Stimulated activated CD4-positive, alpha-beta T cell treated with anti-CD3 and anti-CD28 coated beads, Interleukin-4, amount 100 ng/mL, for 4 hours (primary cell): ENCODE data around the gene CRY2.

ENCODE experiments used
- DNase-seq, 2 experiments: peaks; one replicate each; pipeline ENCODE4 v3.0.0-alpha.2; 2020

Gene CRY2

DNA sequence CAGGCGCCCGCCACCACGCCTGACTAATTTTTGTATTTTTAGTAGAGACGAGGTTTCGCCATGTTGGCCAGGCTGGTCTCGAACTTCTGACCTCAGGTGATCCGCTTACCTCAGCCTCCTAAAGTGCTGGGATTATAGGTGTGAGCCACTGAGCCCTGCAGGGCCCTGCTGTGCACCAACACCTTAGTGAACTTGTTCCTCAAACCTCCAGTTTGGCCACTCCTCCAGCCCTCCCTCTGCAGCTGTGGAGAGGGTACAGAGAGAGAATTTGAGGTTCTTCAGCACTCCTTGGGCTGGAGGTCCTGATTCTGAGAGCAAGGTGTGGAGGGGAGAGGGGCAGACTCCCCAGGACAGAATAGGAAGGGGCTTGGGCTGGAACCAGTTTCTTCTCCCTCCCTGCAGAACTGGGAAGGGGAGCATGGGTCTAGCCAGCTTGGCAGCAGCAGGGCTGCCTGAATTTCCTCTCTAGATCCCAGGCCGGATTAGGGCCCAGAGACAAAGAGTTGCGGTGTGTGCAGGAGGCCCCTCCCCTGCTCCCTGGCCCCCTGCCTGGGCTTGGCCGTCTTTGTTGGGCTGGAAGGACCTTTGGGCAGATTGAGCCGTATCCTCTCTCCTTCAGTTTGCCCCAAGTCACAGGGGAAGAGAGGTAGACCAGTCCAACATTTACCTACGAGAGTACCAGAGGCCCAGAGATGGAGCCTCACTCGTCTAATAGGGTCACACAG, 72.7 kb downstream of the CRY2 start:
- no peak for DNase-seq

DNA sequence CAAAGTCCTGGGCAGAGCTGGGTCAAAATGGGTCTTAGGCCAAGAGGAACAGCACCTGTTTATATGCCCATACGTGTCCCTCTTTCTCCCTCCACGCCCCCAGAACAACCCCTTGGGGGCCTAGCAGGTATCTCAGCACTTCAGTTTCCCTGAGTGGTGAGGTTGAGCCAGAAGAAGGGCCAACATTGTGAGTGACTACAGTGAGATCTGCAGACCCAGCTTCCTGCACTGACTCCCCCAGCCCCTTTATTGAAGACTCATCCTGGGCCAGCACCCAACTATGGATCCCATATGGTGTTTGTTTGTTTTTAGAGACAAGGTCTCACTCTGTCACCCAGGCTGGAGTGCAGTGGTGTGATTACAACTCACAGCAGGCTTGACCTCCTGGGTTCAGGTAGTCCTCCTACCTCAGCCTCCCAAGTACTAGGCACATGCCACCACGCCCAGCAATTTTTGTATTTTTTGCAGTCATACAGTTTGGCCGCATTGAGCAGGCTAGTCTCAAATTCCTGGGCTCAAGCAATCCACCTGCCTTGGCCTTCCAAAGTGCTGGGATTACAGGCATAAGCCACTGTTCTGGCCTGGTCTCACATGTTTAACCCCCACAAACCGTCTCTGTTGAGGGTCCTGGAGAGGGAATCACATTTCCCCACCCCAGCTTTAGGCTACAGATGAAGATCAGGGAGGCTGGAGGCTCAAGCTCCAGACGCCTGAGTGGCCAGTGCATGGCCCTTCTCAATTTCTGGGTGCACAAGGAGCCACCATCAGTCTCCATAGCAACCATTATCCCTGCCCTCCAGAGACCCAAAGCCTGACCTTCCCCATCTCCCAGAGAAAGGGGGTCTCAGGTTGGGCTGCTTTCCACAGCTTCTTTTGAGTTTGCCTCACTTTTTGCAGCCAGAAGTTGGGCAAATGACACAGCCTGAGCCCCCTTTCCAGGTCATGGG, 73.5 kb downstream of the CRY2 start:
- DNase-seq = no peak

DNA sequence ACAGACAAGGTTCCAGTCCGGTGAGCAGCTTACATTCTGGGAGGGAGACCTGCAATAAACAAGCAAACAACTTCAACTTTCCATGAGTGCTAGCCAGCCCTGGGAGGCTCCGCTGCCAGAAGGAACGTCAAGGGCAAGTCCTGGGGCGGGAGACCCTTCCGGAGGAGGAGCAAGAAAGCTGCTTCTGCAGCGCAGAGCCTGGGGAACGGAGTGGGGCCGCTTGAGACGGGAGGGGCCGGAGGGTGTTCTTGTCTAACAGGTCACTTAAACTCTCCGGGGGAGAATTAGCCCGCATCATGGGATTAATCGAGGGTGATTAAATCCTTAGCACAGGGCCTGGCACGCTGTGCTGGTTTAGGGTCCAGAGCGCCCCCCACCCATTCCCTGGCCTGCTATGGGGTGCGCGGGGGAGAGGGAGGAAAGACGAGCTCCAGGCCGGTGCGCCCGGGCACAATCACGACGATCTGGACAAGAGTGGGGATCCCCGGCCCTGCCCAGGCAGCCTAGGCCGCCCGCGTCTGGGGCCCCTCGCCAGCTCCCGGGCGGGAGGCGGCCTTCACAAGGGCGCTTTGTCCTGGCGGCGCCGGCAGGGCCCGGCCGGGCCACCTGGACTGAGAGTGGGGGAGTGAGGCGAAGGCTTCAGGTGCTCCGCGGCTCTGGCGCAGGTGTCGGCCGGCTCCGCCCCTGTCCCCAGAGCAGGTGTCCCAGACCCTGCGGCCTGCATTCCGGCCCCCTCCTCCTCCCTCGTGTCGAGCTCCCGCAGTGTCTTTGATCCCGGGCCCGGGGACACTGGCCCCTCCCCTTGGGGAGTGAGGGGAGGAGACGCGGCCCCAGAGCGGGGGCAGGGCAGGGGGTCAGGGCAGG, 74.5 kb downstream of the CRY2 start:
- no peak for DNase-seq

DNA sequence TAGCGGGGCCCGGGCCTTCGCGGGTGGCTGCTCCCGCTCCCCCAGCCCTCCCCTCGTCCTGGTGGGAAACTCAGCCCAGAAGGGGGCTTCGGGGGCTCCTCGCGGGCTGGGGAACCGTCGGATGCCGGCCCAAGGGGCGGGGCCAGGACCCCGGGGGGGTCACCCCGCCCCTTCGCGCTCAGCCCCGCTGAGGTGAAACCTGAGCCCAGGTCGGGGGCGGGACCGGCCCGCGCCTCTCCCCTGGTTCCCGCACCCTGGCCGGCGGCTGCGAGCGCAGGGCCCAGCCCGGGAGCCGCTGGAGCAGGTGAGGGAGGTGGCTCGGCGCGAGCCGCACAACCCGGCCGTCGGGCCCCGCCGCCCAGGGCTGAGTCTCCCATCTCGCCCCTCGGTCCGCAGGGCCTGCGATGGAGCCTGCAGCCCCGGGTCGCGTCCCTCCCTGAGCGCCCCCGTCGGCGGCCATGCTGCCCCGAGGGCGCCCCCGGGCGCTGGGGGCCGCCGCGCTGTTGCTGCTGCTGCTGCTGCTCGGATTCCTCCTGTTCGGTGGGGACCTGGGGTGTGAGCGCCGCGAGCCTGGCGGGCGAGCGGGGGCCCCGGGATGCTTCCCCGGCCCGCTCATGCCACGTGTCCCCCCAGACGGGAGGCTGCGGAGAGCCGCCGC, 75.3 kb downstream of the CRY2 start, which contains the start of gene LARGE2:
TSS of gene LARGE2 (plus strand) at position 232 of the 658 bp plus-strand sequence. CDS start at position 459, 227 bp downstream.
- DNase-seq = no peak

DNA sequence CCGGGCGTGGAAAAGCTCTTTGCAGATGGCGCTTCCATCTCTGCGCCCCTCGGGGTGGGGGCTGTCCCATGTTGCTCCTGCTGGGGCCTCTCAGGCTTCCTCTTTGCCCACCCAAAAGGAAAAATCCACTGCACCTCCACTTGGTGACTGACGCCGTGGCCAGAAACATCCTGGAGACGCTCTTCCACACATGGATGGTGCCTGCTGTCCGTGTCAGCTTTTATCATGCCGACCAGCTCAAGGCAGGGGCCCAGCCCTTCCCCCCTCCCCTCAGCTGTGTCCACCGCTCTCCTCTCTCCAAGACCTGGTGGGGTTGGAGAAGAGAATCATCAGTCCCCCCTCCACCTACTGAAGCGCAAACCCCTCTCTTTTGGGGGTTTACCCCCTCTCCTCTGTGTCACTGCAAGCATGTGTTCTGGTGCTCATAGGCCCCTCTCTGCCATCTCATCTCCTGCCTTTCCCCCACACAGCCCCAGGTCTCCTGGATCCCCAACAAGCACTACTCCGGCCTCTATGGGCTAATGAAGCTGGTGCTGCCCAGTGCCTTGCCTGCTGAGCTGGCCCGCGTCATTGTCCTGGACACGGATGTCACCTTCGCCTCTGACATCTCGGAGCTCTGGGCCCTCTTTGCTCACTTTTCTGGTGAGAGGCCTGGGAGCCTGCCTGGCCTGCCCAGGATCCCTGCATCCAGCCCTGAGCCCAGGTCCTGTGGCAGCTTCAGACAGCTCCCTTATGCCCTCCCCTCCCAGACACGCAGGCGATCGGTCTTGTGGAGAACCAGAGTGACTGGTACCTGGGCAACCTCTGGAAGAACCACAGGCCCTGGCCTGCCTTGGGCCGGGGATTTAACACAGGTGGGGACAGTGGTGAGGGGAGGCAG, 77.0 kb downstream of the CRY2 start:
- no peak for DNase-seq

DNA sequence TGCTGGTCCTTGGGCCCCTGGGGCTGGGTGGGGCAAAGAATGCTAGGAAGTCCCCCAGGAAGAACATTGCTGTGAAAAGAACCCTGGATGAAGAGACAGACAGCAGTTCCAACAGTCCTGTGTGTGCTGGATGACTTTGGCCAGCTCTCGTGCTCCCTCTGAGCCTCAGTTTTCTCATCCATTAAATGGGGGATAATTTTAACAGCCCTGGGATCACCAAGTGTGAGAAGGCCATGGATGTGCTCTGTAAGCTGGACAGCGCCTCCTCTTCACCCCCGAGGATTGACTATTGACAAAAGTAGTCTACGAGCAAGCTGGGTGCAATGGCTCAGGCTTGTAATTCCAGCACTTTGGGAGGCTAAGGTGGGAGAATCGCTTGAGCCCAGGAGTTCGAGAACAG, 77.7 kb downstream of the CRY2 start:
- DNase-seq = no peak

DNA sequence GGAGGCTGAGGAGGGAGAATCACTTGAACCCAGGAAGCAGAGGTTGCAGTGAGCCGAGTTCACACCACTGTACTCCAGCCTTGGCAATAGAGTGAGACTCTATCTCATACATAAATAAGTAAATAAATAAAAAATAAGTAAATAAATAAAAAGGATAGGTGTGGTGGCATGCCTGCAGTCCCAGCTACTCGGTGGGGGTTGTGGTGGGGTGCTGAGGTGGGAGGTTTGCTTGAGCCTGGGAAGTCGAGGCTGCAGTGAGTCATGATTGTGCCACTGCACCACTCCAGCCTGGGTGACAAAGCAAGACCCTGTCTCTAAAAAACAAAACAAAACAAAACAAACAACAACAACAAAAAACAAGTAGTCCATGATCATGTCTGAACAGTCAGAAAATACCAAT, 78.3 kb downstream of the CRY2 start:
- no peak for DNase-seq

DNA sequence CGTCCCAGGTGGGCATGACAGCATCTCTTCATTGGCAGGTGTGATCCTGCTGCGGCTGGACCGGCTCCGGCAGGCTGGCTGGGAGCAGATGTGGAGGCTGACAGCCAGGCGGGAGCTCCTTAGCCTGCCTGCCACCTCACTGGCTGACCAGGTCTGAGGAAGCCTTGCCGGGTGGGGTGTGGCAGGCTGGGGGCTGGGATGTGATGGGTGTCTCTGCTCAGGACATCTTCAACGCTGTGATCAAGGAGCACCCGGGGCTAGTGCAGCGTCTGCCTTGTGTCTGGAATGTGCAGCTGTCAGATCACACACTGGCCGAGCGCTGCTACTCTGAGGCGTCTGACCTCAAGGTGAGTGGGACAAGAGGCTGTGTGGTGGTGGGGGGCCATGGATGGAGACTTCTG, 78.7 kb downstream of the CRY2 start:
- DNase-seq = no peak

DNA sequence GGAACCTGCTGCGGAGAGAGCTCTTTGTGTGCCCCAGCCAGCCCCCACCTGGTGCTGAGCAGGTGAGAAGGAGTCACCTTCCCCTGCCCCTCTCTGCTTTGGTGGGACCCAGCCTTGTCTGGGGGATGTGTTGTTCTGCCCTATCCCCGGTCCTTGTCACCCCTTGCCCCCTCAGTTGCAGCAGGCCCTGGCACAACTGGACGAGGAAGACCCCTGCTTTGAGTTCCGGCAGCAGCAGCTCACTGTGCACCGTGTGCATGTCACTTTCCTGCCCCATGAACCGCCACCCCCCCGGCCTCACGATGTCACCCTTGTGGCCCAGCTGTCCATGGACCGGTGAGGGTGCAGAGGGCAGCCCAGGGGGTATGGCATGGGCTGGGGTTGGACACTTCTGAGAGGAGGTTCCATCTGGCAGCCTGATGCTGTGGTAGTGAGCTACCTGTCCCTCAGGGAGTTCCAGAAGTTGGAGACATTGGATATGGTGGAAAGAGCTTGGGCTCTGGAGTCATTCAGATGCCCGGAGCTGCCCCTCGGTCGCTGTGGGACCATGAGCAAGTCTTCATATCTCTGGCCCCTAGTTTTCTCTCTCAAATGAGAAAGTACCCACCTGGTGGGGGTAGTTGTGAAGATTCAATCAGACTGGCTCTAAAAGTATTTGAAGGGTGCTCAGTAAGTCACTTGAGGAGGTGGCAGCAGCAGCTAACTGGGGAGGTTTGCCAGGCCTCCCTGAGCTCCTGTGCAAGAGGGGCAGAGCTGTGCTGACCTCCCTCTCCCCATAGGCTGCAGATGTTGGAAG, 79.5 kb downstream of the CRY2 start:
- no peak for DNase-seq

DNA sequence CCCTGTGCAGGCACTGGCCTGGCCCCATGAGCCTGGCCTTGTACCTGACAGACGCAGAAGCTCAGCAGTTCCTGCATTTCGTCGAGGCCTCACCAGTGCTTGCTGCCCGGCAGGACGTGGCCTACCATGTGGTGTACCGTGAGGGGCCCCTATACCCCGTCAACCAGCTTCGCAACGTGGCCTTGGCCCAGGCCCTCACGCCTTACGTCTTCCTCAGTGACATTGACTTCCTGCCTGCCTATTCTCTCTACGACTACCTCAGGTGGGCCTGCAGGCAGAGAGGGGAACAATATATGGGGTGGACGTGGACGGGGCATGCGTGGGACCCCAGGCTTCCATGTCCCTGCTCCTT, 80.0 kb downstream of the CRY2 start:
- no peak for DNase-seq

DNA sequence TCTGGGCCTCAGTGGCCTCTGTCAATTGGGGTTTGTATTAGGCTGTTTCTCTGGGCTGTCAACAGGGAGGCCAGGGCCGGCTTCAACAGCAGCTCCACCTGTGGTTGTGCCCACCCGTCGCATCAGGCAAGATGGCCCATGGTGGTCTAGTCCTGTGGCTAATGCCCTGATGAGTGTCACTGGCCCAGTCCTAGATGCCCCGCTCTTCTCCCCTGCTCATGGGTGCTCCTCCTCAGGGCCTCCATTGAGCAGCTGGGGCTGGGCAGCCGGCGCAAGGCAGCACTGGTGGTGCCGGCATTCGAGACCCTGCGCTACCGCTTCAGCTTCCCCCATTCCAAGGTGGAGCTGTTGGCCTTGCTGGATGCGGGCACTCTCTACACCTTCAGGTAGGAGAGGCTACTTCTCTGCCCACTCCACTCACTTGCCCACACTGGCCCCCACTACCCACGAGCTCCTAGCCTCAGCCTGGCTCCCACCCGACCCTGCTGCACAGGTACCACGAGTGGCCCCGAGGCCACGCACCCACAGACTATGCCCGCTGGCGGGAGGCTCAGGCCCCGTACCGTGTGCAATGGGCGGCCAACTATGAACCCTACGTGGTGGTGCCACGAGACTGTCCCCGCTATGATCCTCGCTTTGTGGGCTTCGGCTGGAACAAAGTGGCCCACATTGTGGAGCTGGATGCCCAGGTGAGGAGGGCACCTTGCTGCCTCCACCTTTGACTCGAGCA, 80.6 kb downstream of the CRY2 start:
- no peak for DNase-seq

DNA sequence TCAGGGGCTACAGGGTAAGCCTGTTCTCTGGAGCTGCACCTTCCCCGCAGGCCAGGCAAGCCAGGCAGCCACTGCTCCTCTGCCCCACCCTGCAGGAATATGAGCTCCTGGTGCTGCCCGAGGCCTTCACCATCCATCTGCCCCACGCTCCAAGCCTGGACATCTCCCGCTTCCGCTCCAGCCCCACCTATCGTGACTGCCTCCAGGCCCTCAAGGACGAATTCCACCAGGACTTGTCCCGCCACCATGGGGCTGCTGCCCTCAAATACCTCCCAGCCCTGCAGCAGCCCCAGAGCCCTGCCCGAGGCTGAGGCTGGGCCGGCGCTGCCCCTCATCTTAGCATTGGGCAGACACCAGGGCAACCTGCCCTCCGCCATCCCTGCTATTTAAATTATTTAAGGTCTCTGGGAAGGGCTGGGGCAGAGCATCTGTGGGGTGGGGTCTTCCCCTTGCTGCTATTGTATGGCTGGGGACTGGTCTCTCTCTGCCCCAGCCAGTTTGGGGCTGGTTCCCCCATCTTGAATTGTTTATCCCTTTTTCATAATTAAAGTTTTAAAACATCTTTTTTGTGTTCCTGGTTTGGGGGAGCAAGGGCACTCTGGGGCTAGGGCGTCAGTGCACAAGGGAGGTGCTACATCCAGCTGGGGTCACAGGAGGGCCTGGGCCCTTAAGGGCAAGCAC, 81.4 kb downstream of the CRY2 start:
- no peak for DNase-seq

DNA sequence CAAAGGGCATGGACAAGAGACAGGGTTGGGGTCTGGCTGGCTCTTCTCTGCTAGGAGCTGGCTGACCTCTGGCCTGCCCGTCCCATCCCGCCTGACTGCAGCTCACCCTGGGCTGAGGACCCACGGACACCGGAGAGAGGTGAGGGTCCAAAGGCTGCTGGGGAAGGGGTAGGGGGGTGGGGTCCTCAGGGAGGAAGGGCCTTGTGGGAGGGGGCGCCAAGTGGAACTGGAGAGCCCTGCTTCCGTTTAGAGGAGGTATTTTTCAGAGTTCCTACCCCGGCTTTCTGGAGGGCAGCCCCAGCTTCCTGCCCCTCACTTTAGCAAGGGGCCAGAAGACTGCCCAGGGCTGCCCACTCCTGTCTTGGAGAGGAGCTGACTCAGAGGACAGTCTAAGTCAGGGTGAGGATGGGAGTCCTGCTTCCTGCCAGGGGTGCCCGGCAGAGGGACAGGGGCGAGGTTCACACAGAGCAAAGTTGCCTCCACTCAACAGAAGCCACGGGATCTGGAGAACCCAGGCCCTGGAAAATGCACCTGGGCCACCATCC, 82.3 kb downstream of the CRY2 start:
- DNase-seq = no peak

DNA sequence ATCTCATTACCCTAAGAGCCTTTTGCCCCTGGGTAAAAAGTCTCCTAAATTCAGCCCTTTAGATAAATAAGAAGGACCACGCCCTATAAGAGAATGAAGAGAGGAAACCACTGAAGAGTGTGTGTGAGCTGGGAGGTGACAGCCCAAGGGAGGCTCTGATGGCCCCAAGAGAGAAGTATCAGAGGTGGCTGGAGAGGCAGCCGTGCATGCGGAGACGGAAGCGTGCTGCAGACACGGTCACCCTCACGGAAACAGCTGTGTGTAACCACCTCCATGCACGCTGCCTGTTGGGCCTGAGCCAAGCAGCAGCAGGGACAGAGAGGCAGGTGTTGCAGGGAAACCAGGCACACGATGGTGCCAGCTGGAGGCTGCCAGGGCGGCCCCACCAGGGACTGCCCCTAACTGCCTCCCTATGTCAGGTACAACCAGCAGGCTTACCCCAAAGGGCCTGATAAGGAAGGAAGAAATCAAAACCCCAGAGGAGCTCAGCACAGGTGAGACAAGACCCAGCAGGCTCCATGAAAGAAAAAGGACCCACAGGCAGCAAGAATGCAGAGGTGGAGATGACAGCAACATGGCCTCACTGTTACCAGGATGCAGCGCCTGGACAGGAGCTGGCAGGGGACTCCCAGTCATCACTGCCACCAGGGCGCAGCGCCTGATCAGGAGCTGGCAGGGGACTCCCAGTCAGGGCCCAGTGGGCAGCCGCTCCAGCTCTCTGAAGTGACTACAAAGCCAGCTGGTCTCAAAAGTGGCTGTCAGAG, 82.9 kb downstream of the CRY2 start:
- no peak for DNase-seq

DNA sequence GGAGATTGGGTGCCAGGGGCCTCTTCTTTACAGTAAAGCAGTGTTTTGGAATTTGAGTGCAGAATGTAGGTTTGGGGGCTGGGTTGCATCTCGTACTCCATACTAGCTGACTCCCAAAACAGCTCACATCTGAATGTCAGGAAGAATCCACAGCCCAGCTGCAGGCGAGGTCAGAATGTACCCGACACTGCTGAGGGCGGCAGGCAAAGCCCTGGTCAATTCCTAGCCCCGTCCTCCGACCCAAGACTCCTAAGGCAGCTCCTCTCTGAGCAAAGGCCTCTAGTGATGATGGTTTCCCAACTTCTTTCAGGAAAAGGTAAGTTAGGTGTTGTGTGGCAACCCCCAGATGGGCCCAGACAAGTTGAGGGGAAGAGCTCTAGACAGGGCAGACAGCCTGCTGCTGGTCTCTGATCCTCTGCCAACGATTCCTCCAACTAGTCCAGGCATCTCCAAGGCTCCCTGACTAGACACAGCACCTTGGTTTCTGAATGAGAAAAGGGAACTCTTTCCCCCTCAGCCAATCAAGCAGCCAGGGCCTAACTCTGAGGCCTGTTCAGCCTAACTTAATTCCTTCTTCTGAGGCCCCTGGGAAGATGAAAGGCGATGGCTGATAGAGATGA, 83.8 kb downstream of the CRY2 start:
- no peak for DNase-seq

DNA sequence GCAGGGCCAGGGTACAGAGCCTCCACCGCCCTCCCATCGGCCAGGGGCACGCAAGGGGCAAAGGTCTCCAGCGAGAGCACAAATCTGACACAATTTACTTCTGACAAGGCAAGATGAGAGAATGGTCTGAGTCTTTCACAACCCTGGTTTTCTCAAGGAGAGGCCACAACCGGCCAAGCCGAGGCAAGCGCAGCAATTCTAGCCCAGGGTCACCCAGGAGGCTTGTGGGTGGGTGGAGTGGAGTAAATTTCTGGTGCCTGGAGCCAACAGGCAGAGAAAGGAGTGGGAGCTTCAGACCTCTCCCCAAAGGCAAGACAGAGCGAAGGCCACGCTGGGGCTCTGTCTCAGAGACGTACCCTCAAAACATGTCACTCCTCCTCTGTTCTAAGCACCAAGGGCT, 84.5 kb downstream of the CRY2 start:
- no peak for DNase-seq

DNA sequence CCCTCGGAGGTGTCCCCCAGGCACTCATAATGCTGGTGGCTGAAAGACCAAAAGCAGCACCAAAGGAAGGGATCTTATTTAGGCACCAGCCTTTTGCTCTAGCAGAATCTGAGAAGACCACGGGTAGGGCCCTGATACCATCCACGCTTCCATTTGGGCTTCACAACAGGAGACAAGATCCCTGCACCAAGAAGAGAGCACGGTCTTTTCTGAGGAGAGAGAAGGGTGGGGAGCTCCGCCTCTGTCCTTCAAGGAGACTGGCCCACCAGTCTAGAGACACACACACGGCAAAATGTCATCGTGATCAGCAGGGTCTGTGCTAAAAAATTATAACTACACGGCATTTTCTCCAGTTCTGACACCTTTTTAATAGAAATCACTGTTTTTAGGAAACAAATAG, 84.9 kb downstream of the CRY2 start:
- DNase-seq = no peak
